OCI-LY1 (cell line): ENCODE data around the gene ZMIZ1.

Experiments used
- H2AFZ ChIP-seq: fragments of 200-600 bp; sonication (generic), shearing (Covaris generic); 2 replicates; pipeline ENCODE4 v1.6.0; 2014; ENCODE audit warnings: antibody characterized with exemption, mild to moderate bottlenecking, low read length
- H3F3A ChIP-seq: fragments of 200-600 bp; sonication (generic), shearing (Covaris generic); 2 replicates; pipeline ENCODE4 v1.6.0; 2014; ENCODE audit warnings: mild to moderate bottlenecking, antibody characterized with exemption, low read length, moderate library complexity; ENCODE audit not compliant: insufficient read depth
- H3K27ac ChIP-seq: fragments of 200-600 bp; sonication (generic); 2 replicates; pipeline ENCODE4 v1.5.1; 2014; ENCODE audit warnings: low read length, mixed run types, mild to moderate bottlenecking, low read depth; ENCODE audit not compliant: poor library complexity, severe bottlenecking
- H3K27me3 ChIP-seq: fragments of 200-600 bp; sonication (generic); 2 replicates; pipeline ENCODE4 v1.6.0; 2014; ENCODE audit warnings: antibody characterized with exemption, mild to moderate bottlenecking, low read length, moderate library complexity; ENCODE audit not compliant: insufficient read depth
- H3K36me3 ChIP-seq: fragments of 200-600 bp; sonication (generic); 2 replicates; pipeline ENCODE4 v1.6.1; 2014; ENCODE audit warnings: mild to moderate bottlenecking, antibody characterized with exemption, low read length, moderate library complexity, mixed read lengths; ENCODE audit not compliant: insufficient read depth
- H3K4me1 ChIP-seq: fragments of 200-600 bp; sonication (generic); 2 replicates; pipeline ENCODE4 v1.5.1; 2014; ENCODE audit warnings: mild to moderate bottlenecking, low read length, moderate library complexity; ENCODE audit not compliant: insufficient read depth, severe bottlenecking
- H3K4me2 ChIP-seq: fragments of 200-600 bp; sonication (generic), shearing (Covaris generic); 2 replicates; pipeline ENCODE4 v1.6.1; 2014; ENCODE audit warnings: low read length
- H3K4me3 ChIP-seq: fragments of 200-600 bp; sonication (generic); 2 replicates; pipeline ENCODE4 v1.5.1; 2014; ENCODE audit warnings: low read length, low read depth, mild to moderate bottlenecking, mixed read lengths; ENCODE audit not compliant: poor library complexity, severe bottlenecking
- H3K79me2 ChIP-seq: fragments of 200-600 bp; shearing (Covaris generic); 2 replicates; pipeline ENCODE4 v1.6.1; 2016; ENCODE audit warnings: mixed run types, low read length, mixed read lengths; ENCODE audit not compliant: insufficient read depth
- H3K9ac ChIP-seq: fragments of 200-600 bp; sonication (generic), shearing (Covaris generic); 2 replicates; pipeline ENCODE4 v1.6.1; 2014; ENCODE audit warnings: mild to moderate bottlenecking, low read length, mixed read lengths
- H3K9me2 ChIP-seq: fragments of 200-600 bp; sonication (generic), shearing (Covaris generic); 2 replicates; pipeline ENCODE4 v1.6.1; 2014; ENCODE audit warnings: low read depth, mild to moderate bottlenecking, low read length, mixed read lengths
- H3K9me3 ChIP-seq: fragments of 200-600 bp; shearing (Covaris generic); 2 replicates; pipeline ENCODE4 v1.6.1; 2014; ENCODE audit warnings: low read length, mixed read lengths
- H4K20me1 ChIP-seq: fragments of 200-600 bp; sonication (generic), shearing (Covaris generic); 2 replicates; pipeline ENCODE4 v1.6.0; 2016; ENCODE audit warnings: mild to moderate bottlenecking, low read length; ENCODE audit not compliant: insufficient read depth
- EZH2 ChIP-seq: fragments of 200-600 bp; sonication (generic), shearing (Covaris generic); IDR thresholded peaks from 2 replicates; pipeline ENCODE4 v1.8.0; 2017; ENCODE audit warnings: borderline replicate concordance, mixed run types, mild to moderate bottlenecking, antibody characterized with exemption, low read length, moderate library complexity, mixed read lengths
- TF ChIP-seq, protein P1 (sequence below): fragments of 200-600 bp; sonication (generic), shearing (Covaris generic); IDR thresholded peaks from 2 replicates; pipeline ENCODE4 v1.5.1; 2017; ENCODE audit warnings: mild to moderate bottlenecking, antibody characterized with exemption, low read length, moderate library complexity, mixed read lengths

The ZMIZ1 gene

DNA sequence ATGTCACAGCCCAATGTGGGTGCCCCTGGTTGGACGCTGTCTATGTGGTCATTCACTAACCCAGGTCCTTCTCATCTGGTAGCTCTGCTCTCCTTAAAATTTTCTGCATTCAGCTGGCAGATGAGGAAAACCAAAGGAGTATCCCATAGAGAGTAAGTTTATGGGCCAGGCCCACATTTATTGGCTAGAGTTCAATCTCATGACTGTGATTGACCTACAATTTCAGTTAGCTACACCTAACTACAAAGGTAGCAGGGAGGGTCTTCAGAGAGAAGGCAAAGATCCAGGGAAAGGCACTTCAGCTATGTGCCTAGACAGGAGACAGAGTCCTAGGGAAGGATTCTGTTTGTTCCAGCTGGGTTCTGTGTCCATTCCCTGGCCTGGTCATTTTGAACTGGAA is 254.8 kb downstream of the ZMIZ1 start:
- Histone ChIP-seq H3K36me3 (no peaks in the 10 kb centered on the region), H3K9ac (no peak overlapping the region), H3K9me3 (no peaks in the 10 kb centered on the region), H3K4me1 (no peaks in the 10 kb centered on the region), H3K4me2 (no peak overlapping the region), H3K27ac (no peak overlapping the region), H3K4me3 (no peak overlapping the region), H2AFZ (no peak overlapping the region), H4K20me1 (no peaks in the 10 kb centered on the region), H3F3A (no peaks in the 10 kb centered on the region), H3K79me2 (no peaks in the 10 kb centered on the region), H3K27me3 (peaks cover 8% of the 10 kb centered on the region; the same call in 1 of the 2 replicates), H3K9me2 (no peaks in the 10 kb centered on the region)
- TF ChIP-seq EZH2: no peak
- TF ChIP-seq, protein P1, sequence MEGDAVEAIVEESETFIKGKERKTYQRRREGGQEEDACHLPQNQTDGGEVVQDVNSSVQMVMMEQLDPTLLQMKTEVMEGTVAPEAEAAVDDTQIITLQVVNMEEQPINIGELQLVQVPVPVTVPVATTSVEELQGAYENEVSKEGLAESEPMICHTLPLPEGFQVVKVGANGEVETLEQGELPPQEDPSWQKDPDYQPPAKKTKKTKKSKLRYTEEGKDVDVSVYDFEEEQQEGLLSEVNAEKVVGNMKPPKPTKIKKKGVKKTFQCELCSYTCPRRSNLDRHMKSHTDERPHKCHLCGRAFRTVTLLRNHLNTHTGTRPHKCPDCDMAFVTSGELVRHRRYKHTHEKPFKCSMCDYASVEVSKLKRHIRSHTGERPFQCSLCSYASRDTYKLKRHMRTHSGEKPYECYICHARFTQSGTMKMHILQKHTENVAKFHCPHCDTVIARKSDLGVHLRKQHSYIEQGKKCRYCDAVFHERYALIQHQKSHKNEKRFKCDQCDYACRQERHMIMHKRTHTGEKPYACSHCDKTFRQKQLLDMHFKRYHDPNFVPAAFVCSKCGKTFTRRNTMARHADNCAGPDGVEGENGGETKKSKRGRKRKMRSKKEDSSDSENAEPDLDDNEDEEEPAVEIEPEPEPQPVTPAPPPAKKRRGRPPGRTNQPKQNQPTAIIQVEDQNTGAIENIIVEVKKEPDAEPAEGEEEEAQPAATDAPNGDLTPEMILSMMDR: no peak

GRCh38 chr10:79324032-79324695 is 255.4 kb downstream of the ZMIZ1 start:
- Histone ChIP-seq H3K9me2 (no peaks in the 10 kb centered on the region), H3K79me2 (no peaks in the 10 kb centered on the region), H2AFZ (no peak overlapping the region), H3K27me3 (peaks cover 8% of the 10 kb centered on the region; the same call in 1 of the 2 replicates), H3F3A (no peaks in the 10 kb centered on the region), H3K4me2 (no peak overlapping the region), H4K20me1 (no peaks in the 10 kb centered on the region), H3K9me3 (no peaks in the 10 kb centered on the region), H3K4me1 (no peaks in the 10 kb centered on the region), H3K27ac (no peak overlapping the region), H3K9ac (no peak overlapping the region), H3K36me3 (no peaks in the 10 kb centered on the region), H3K4me3 (no peak overlapping the region)
- no peak for TF ChIP-seq EZH2
- TF ChIP-seq, protein P1: no peak

DNA sequence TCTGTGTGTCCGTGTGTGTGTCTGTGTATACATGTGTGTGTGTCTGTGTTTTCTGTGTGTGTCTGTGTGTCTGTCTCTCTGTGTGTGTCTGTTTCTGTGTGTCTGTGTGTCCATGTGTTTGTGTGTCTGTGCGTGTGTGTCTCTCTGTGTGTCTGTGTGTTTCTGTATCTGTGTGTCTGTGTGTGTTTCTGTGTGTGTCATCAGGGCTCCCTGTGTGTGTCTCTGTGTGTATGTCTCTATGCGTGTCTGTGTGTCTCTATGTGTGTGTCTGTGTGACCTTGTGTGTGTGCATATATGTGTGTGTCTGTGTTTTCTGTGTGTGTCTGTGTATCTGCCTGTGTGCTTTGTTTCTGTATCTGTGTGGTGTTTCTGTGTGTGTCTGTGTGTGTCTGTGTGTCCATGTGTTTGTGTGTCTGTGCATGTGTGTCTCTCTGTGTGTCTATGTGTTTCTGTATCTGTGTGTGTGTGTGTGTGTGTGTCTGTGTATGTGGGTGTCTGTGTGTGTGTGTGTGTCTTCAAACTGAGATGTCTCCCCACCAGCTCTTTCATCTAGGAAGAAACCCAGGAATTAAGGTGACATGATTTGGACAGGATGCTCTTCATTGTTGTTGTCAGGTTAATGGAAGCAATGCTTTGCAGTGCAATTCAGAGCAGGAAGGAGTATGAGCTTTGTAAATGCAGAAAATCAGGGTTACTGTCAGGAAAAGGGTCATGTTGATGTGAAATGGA is 257.8 kb downstream of the ZMIZ1 start:
- Histone ChIP-seq H3K27ac (no peak overlapping the region), H3K79me2 (no peaks in the 10 kb centered on the region), H3K9me2 (no peaks in the 10 kb centered on the region), H3K4me2 (no peak overlapping the region), H2AFZ (no peak overlapping the region), H3F3A (no peaks in the 10 kb centered on the region), H3K4me3 (no peak overlapping the region), H3K4me1 (no peaks in the 10 kb centered on the region), H3K9me3 (no peaks in the 10 kb centered on the region), H3K27me3 (peaks cover 8% of the 10 kb centered on the region; the same call in 1 of the 2 replicates), H3K36me3 (no peaks in the 10 kb centered on the region), H4K20me1 (no peaks in the 10 kb centered on the region), H3K9ac (no peak overlapping the region)
- no peak for TF ChIP-seq EZH2
- TF ChIP-seq, protein P1: no peak
